ENCODE data around the gene AOPEP. TPM values are rescaled to one million over a fixed set of nuclear protein-coding genes. Genes with fewer than 3 reads are reported as not detected.

Gene AOPEP
- total RNA-seq, 4 donors from 2014 or later: 56.5 to 160 (median 103) TPM

GRCh38 chr9:94740145-94740840 is 13.8 kb downstream of the AOPEP start:
- Histone ChIP-seq H3K4me1 (peaks cover 3 to 4% of the 10 kb centered on the region in 2 donors), H3K9me3 (no peaks in the 10 kb centered on the region), H3K4me3 (no peak overlapping the region), H3K36me3 (no peaks in the 10 kb centered on the region), H3K27me3 (no peaks in the 10 kb centered on the region), H3K27ac (no peak overlapping the region)
- DNase-seq (no peak), ATAC-seq (no peak)
- in situ Hi-C loops (cut with MboI; ENCODE audit: low sequenced_read_pairs in 4 of 4): no loop called here
- intact Hi-C loops (cut with DNase I; ENCODE audit: low total_unique reads): no loop called here
- TF ChIP-seq POLR2A (IDR thresholded peaks at IDR 0.05): no peak

DNA sequence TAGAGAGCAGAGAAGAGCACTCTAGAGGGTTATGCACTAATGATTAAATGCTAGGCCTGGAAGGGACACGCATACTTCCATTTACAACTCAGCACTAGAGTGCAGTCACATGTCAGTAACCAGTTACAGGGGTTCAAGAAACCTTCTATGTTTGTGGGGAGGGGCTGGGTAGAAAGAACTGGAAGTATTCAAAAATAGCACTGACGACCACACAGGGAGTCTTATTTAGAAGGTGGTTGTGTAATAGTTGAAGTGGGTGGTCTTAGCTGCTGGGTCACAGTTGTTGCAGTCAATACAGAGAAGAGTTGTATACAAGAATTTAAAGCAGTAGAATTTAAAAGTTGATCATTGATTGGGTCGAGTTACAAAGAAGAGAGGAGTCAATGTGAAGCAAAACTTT is 15.4 kb downstream of the AOPEP start:
- ATAC-seq: no peak
- DNase-seq: no peak
- Histone ChIP-seq H3K4me1 (peaks cover 0 to 4% of the 10 kb centered on the region in 2 donors), H3K9me3 (no peaks in the 10 kb centered on the region), H3K4me3 (no peak overlapping the region), H3K36me3 (no peaks in the 10 kb centered on the region), H3K27me3 (no peaks in the 10 kb centered on the region), H3K27ac (no peak overlapping the region)
- intact Hi-C loops (cut with DNase I; ENCODE audit: low total_unique reads): no loop called here
- in situ Hi-C loops (cut with MboI; ENCODE audit: low sequenced_read_pairs in 4 of 4): no loop called here
- TF ChIP-seq, protein P1, sequence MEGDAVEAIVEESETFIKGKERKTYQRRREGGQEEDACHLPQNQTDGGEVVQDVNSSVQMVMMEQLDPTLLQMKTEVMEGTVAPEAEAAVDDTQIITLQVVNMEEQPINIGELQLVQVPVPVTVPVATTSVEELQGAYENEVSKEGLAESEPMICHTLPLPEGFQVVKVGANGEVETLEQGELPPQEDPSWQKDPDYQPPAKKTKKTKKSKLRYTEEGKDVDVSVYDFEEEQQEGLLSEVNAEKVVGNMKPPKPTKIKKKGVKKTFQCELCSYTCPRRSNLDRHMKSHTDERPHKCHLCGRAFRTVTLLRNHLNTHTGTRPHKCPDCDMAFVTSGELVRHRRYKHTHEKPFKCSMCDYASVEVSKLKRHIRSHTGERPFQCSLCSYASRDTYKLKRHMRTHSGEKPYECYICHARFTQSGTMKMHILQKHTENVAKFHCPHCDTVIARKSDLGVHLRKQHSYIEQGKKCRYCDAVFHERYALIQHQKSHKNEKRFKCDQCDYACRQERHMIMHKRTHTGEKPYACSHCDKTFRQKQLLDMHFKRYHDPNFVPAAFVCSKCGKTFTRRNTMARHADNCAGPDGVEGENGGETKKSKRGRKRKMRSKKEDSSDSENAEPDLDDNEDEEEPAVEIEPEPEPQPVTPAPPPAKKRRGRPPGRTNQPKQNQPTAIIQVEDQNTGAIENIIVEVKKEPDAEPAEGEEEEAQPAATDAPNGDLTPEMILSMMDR (IDR thresholded peaks at IDR 0.05 in 4 of 5, conservative IDR thresholded peaks at IDR 0.05 in 1 of 5): no peak
- no peak for TF ChIP-seq POLR2A (IDR thresholded peaks at IDR 0.05)

GRCh38 chr9:94743035-94743954 is 16.8 kb downstream of the AOPEP start:
- intact Hi-C loops (cut with DNase I; ENCODE audit: low total_unique reads) (no loop called here), in situ Hi-C loops (cut with MboI; ENCODE audit: low sequenced_read_pairs in 4 of 4) (no loop called here)
- no peak overlapping the region for H3K27ac ChIP-seq
- ATAC-seq (no peak), DNase-seq (no peak)
- H3K27me3 ChIP-seq: no peaks in the 10 kb centered on the region
- no peaks in the 10 kb centered on the region for H3K36me3 ChIP-seq
- no peaks in the 10 kb centered on the region for H3K9me3 ChIP-seq
- H3K4me3 ChIP-seq: no peak overlapping the region
- no peak for TF ChIP-seq POLR2A (IDR thresholded peaks at IDR 0.05)
- TF ChIP-seq, protein P1 (IDR thresholded peaks at IDR 0.05 in 4 of 5, conservative IDR thresholded peaks at IDR 0.05 in 1 of 5): no peak
- peaks cover 0 to 4% of the 10 kb centered on the region in 2 donors for H3K4me1 ChIP-seq

GRCh38 chr9:94745806-94746540 is 19.5 kb downstream of the AOPEP start:
- in situ Hi-C loops (cut with MboI; ENCODE audit: low sequenced_read_pairs in 4 of 4) (no loop called here), intact Hi-C loops (cut with DNase I; ENCODE audit: low total_unique reads) (no loop called here)
- ATAC-seq: no peak
- H3K4me1 ChIP-seq: peaks cover 0 to 4% of the 10 kb centered on the region in 2 donors
- no peaks in the 10 kb centered on the region for H3K27me3 ChIP-seq
- H3K27ac ChIP-seq: no peak overlapping the region
- DNase-seq: no peak
- H3K9me3 ChIP-seq: no peaks in the 10 kb centered on the region
- H3K4me3 ChIP-seq: no peak overlapping the region
- TF ChIP-seq, protein P1 (IDR thresholded peaks at IDR 0.05 in 4 of 5, conservative IDR thresholded peaks at IDR 0.05 in 1 of 5): no peak
- no peak for TF ChIP-seq POLR2A (IDR thresholded peaks at IDR 0.05)
- peaks cover 0 to 4% of the 10 kb centered on the region in 2 donors for H3K36me3 ChIP-seq
